DLD1 (cell line): ENCODE results near the gene KCTD2.

Experiments
- in situ Hi-C: cut with HindIII; loops from 2 replicates; pipeline ENCODE4 v1.10.0; 2017; ENCODE audit warnings: low sequenced_read_pairs

KCTD2 gene

DNA sequence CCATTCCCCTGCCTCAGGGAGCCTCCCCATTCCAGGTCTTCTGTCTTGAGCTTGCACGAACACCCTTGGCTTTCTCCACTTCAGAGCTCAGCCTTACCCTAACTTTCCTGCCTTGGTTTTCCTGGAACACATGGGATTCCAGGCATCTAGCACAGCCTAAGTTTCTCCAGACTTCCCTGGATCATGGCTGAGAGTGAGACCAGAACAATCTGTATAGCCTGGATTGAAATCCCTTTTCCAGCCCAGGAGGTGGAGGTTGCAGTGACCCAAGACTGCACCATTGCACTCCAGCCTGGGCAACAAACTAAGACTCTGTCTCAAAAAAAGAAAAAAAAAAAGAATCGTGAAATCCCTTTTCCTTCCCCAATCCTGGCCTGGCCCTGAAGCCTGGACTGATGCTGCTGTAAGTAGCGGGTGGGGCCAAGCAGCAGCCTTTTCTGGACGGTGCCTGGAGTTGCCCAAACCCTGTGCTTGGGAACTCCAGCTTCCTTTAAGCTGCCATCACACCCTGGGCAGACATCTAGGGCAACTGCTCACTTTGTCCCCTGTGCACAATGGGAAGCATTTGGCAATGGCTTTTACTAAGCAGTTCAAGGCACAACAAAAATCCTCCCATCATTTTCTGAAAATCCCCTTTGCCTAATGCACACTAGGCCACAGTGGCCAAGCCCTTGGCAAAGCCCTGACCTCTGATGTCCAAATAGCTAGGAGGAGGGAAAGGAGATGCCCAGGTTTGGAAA is 28.7 kb downstream of the KCTD2 start:
- in situ Hi-C loops, result no loop called here

- in situ Hi-C loops, result no loop called here
Measured at GRCh38 chr17:75077072-75077495, 30.1 kb downstream of the KCTD2 start.

DNA sequence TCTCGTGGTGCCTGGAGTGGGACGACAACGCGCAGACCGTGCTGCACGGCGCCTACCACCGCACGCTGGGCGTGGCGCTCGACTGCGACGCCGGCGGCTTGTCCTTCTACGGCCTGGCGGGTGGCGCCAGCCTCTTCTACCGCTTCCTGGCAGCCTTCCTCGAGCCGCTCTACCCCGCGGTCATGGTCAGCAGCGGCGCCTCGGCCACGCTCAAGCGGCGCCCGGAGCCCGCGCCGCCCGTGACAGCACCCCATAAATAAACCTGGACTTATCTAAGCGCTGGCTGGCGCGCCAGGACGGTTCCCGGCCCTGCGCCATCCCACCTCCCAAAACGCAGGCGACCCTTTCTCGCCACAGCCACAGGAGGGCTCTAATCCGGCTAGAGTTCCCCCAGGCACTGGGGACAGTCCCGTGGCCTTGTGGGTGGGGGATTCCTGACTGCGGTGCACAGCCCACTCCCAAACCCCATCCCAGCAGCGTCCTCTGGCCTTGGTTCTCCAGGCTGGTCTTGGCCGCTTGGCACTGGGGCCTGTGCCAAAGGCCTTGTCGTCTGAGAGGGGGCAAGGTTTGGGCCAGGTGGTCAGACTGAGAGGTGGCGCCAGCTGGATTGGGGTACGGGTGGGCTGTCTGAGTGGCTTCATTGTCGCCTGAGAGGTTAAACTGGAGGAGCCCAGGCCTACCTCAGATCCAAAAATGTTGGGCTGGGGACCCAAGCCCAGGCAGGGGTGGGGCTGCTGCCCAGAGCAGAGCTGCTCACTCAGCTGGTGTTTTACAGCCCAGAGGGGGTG is 30.7 kb downstream of the KCTD2 start:
- in situ Hi-C loops, result no loop called here

DNA sequence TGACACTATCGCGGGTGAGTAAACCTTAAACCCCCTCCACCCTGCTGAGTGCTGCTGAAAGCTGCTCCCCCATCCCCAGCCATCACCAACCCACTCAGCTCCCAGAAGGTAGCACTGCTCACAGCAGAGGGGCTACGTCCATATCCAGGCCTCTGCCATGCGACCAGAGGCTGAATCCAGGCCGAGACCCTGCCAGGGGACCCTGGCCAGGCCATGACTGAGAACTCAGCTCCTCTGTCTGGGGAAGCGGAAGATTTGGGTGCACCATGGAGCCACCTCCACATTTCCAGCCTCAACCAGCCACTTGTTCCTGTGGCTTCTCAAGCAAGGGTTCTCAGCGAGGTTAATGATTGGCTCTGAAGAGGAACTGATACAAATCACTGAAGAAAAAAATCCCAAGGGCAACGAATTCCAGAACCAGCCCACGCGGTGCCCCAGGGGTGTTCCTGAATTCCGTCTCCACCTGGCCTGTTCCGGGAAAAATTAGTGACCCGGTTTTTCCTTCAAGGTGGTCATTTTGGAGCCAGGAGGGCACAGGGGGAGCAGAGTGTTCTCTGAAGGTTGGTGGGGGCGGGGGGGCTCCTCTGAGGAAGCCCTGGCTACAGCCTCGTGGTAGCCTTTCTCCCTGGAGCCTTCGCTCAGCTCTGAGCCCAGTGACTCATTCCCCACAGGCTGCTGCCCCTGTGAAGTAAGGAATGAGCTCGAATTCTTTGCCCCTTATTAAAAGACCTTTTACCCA is 31.4 kb downstream of the KCTD2 start:
- in situ Hi-C loops, result no loop called here

- in situ Hi-C loops, result no loop called here
Measured at GRCh38 chr17:75079023-75079373, 32.0 kb downstream of the KCTD2 start.

DNA sequence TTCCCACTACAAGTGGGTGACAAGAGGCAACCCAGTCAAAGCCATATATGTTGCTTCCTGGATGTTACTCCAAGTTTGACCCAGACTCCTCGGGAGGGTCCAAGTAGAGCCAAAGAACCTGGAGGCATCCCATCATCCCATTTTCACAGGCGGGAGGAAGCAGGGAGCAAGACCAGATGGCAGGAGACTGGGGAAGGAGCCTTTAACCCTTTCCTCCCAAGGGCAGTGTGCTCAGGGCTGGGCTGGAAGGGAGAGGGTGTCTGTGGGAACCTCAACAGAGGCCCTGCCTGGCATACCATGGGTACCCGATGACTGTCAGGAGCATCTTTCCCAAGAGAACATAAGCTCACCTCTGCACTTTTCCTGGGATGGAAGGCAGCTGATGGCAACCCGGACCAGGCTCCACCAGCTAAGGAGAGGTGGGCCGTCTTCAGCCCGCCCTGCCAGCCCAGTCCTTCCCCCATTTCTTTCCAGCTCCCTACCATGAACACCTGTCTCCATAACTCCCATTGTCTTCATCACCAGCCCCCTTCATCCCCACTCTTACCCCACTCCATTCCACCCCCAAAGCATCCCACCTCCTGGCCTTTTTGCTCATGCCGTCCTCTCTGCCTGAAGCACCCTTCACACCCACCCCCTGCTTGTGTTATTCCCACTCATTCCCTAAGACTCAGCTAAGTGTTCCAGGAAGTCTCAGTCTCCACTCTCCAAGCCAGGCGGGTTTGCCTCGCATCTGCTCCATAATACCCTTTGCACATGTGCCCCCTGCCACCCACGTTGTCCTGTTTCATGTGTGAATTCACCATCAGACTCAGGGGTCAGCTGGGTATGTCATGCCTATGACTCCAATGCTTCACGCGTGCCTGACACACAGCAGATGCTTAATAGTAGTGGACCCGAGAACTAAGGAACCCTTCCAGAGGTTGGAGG is 34.9 kb downstream of the KCTD2 start:
- in situ Hi-C loops, result no loop called here

- in situ Hi-C loops, result no loop called here
Measured at GRCh38 chr17:75082683-75083082, 35.7 kb downstream of the KCTD2 start.

DNA sequence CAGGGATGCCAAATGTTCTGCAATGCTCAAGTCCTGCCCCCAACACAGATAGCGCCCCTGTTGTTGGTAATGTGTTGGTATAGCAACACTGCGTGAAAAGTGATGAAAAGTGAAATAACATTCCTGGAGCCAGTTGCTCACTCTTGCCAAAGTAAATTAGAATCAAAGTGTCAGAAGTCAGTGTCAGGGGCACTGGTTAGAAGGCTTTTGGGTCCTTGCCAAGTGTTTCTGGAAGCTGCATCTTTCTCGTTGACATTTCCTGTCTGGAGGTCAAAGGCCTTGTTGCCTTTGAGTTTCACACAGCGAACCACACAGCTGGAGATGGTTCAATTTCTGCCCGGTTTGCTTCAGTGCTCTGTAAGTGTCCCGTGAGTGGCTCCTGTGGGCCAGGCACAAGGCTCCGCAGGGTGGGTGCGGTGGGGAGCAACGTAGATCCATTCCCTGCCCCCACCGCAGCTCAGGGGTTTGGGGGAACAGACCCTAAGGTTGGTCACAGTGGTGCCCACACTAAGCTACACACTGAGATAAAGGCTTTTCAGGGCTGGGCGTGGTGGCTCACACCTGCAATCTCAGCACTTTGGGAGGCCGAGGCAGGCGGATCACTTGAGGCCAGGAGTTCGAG is 37.1 kb downstream of the KCTD2 start:
- in situ Hi-C loops, result no loop called here

DNA sequence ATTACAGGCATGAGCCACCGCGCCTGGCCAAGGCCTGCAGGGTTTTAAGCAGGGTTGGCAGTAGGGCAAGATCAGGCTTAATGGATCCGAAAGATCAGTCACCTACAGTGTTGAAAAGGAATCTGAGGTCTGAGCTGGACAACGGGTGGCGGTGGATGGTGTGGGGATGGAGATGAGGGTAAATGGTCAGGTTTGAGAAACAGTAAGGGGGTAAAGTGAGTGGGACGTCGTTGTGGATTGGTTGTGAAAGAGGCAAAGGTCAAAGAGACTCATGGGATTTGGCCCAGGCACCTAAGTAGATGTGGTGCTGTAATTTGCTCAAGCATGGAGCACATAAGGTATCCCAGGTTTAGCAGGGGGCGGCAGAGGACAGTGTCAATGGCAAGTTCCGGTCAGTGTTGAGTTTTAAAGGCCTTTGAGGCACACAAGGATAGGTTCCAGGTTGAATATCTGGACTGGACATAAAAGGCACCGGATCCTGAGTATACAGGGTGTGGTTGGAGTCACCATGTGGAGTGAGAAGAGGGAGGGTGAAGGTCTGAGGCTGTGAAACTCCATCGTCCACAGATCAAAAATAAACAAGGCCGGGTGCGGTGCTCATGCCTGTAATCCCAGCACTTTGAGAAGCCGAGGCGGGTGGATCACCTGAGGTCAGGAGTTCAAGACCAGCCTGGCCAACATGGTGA is 39.6 kb downstream of the KCTD2 start:
- in situ Hi-C loops, result no loop called here

- in situ Hi-C loops, result no loop called here
Measured at GRCh38 chr17:75087182-75087557, 40.1 kb downstream of the KCTD2 start.

DNA sequence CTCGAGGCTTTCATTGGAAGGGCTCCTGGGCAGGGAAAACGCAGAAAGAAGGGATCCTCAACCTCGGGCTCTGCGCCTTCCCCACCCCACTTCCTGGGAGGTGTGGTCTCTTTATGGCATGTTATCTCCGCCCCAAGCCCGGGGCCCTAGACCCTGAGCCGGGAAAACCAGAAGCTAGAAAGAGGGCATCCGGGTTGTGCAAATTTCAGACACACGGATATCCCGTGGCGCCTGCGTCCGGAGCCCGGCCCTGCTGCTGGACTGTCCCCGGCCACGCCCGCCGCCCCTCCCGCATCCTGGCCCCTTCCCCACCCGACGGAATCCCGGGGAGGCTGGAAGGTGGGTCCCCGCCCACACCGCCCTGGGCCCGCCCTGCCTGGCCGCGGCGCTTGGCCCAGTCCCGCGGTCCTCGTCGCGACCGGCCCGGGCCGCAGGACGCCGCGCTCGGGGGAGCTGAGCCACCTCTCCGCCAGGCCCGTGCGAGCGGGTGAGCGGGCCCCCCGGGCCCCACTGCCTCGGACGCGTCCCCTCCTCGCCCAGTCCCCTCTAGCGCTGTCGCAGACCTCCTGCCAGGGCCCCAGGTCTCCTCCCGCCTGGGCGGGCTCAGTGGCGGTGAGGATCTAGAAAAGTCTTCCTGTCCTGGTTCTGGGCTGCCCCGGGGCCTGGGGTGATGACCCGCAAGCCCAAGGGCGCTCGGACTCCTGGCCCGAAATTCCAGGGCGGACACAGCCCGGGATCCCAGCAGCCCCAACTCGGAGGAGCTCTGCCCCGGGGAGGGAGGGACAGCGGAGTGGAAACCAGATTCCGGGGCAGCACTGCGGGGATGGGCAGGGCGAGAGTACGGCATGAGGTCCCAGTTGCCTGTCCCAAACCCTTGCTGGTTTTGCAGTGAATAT is 40.8 kb downstream of the KCTD2 start, which contains the start of gene SLC16A5:
Gene SLC16A5, plus strand, starts transcription at position 397 of the 896 bp plus-strand sequence. CDS start 5,683 bp downstream, outside the sequence.
- in situ Hi-C loops, result no loop called here

GRCh38 chr17:75088465-75089417 is 41.7 kb downstream of the KCTD2 start:
- in situ Hi-C loops, result no loop called here

DNA sequence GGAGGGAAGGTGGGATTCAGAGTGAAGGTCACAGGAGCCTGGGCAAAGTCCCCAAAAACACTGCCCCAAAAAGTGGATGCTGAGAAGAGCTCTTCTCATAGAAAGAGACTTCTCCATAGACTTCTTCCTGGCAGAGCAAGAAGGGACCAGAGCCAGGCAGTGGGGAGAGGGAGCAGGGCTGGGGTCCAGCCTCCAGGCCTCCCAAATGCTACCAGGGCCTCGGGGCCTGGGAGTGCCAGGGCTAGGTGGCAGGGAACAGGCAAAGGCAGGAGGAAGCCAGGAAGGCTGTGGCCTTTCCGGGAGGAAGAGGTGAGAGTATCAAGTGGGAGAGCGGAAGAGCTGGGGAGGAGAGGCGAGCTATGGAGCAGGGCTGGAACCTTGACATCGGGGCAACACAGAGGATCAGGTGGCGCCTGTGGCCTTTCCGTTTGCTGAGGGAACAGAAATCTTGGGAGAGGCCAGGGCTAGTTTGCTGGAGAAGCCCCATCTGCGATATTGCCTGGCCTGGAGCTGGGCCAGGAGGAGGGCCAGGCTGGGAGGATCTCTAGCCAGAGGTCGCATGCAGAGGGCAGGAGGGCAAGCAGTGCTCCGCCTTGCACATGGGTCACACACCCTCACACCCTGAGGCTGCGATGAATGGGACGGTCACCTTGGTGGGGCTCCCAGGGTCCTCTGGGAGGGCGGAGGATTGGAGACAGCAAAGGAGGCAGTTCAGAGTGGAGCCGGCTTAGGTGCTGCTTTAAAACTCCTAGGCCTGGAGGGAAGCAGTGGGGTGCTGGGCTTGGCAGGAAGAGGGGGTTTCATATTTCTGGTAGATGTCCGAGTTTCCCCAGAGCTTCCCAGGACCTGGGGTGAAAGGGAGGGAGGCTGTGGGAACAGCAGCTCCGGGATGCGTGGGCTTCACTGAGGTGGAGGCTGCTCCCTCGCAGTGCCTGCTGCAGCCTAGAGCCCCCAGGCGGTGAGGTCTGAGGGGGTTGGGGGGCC is 44.1 kb downstream of the KCTD2 start:
- in situ Hi-C loops, result no loop called here

DNA sequence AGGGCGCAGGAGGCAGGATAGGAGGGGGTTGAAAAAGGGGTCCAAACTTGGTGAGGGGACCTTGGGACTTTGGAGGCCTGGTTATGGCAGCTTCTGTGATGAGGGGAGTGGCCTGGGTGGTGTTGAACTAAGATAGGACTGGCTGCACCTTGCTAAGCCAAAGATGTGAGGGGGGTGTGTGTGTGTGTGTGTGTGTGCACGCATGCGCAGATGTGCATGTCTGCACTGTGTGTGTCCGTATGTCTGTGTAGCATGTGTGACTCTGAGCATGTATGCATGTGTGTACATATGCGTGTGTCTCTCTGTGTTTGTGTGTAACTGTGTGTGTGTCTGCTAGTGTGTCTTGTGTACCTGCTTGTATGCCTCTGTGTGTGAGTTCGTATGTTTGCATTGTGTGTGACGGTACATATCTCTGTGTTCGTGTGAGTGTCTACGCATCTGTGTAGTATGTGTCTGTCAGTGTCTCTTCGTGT is 44.9 kb downstream of the KCTD2 start:
- in situ Hi-C loops, result no loop called here

DNA sequence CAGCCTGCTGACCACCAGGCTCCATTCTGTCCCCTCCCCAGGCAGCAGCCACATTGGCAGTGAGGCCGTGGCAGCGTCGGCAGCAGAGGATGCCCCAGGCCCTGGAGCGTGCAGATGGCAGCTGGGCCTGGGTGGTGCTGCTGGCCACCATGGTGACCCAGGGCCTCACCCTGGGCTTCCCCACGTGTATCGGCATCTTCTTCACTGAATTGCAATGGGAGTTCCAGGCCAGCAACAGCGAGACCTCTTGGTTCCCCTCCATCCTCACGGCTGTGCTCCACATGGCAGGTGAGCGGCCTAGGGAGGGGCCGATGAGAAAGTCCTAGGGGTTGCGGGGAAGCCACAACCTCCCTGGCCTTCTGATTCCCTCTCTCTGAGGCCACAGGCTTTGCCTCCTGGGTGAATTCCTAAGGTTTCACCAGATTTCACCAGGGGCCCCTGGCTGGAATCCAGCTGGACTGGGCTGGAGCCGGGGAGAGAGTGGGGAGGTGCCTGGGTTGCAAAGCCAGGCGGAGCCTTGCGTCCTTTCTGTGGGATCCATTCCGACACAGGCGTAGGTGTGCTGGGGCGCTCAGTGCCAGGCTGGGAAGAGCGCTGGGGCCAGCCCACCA is 46.6 kb downstream of the KCTD2 start:
- in situ Hi-C loops, result no loop called here
